ENCODE results near the gene ECM1.

The ECM1 gene

GRCh38 chr1:150479927-150480352 lies 28.0 kb upstream of the ECM1 start:
- Histone ChIP-seq H3K27ac (no peak overlapping the region), H3K36me3 (no peaks in the 10 kb centered on the region), H3K9me3 (ENCODE audit: severe bottlenecking) (no peaks in the 10 kb centered on the region), H3K27me3 (ENCODE audit: insufficient read depth, low read depth, severe bottlenecking) (no peaks in the 10 kb centered on the region), H3K4me3 (ENCODE audit: low read depth, low read length) (no peak overlapping the region)
- no peak for DNase-seq
- TF ChIP-seq CTCF (IDR thresholded peaks at IDR 0.05; ENCODE audit: low read depth, low read length) = no peak

- no peak for TF ChIP-seq CTCF (IDR thresholded peaks at IDR 0.05; ENCODE audit: low read depth, low read length)
- no peak overlapping the region for H3K4me3 ChIP-seq (ENCODE audit: low read depth, low read length)
- no peaks in the 10 kb centered on the region for H3K27me3 ChIP-seq (ENCODE audit: insufficient read depth, low read depth, severe bottlenecking)
- H3K9me3 ChIP-seq (ENCODE audit: severe bottlenecking) = no peaks in the 10 kb centered on the region
- DNase-seq = no peak
- H3K36me3 ChIP-seq = peaks cover 15% of the 10 kb centered on the region
- H3K27ac ChIP-seq = no peak overlapping the region
Observed at GRCh38 chr1:150484431-150484830, 23.5 kb upstream of the ECM1 start.

- Histone ChIP-seq H3K36me3 (peaks cover 19% of the 10 kb centered on the region), H3K9me3 (ENCODE audit: severe bottlenecking) (no peaks in the 10 kb centered on the region), H3K4me3 (ENCODE audit: low read depth, low read length) (no peak overlapping the region), H3K27ac (no peak overlapping the region), H3K27me3 (ENCODE audit: insufficient read depth, low read depth, severe bottlenecking) (no peaks in the 10 kb centered on the region)
- peak; percentile 43 for DNase-seq
- TF ChIP-seq CTCF (IDR thresholded peaks at IDR 0.05; ENCODE audit: low read depth, low read length) = peak; percentile 60
Observed at GRCh38 chr1:150484861-150485260, 23.0 kb upstream of the ECM1 start.

- no peaks in the 10 kb centered on the region for H3K27me3 ChIP-seq (ENCODE audit: insufficient read depth, low read depth, severe bottlenecking)
- peak; percentile 100 for DNase-seq
- H3K4me3 ChIP-seq (ENCODE audit: low read depth, low read length) = peak within 1 kb of the TSS; percentile 85
- H3K27ac ChIP-seq = peak within 1 kb of the TSS; percentile 88
- H3K9me3 ChIP-seq (ENCODE audit: severe bottlenecking) = no peaks in the 10 kb centered on the region
- 0 out of 2 replicates have a peak, but pooled peaks have one; percentile 8 for TF ChIP-seq CTCF (IDR thresholded peaks at IDR 0.05; ENCODE audit: low read depth, low read length)
- peaks cover 39% of the 10 kb centered on the region for H3K36me3 ChIP-seq
Observed at GRCh38 chr1:150486966-150487762, 20.7 kb upstream of the ECM1 start, which contains the start of gene TARS2. Gene TARS2 (plus strand): TSS chr1:150487419. CDS start chr1:150487451, 32 bp downstream.

GRCh38 chr1:150487763-150488115 lies 20.2 kb upstream of the ECM1 start:
- H3K27me3 ChIP-seq (ENCODE audit: insufficient read depth, low read depth, severe bottlenecking) = no peaks in the 10 kb centered on the region
- H3K36me3 ChIP-seq = peaks cover 45% of the 10 kb centered on the region
- no peak for TF ChIP-seq CTCF (IDR thresholded peaks at IDR 0.05; ENCODE audit: low read depth, low read length)
- no peak for DNase-seq
- H3K9me3 ChIP-seq (ENCODE audit: severe bottlenecking) = no peaks in the 10 kb centered on the region
- peak overlapping the region; percentile 88 for H3K27ac ChIP-seq
- H3K4me3 ChIP-seq (ENCODE audit: low read depth, low read length) = peak overlapping the region; percentile 85
